Measurements from ENCODE around the gene SLC39A2.
"Not testable (repeated sequence)": the region's sequence is repeated elsewhere in the genome, so short reads cannot be mapped to it uniquely, and the experiment has no call there.

The SLC39A2 gene

DNA sequence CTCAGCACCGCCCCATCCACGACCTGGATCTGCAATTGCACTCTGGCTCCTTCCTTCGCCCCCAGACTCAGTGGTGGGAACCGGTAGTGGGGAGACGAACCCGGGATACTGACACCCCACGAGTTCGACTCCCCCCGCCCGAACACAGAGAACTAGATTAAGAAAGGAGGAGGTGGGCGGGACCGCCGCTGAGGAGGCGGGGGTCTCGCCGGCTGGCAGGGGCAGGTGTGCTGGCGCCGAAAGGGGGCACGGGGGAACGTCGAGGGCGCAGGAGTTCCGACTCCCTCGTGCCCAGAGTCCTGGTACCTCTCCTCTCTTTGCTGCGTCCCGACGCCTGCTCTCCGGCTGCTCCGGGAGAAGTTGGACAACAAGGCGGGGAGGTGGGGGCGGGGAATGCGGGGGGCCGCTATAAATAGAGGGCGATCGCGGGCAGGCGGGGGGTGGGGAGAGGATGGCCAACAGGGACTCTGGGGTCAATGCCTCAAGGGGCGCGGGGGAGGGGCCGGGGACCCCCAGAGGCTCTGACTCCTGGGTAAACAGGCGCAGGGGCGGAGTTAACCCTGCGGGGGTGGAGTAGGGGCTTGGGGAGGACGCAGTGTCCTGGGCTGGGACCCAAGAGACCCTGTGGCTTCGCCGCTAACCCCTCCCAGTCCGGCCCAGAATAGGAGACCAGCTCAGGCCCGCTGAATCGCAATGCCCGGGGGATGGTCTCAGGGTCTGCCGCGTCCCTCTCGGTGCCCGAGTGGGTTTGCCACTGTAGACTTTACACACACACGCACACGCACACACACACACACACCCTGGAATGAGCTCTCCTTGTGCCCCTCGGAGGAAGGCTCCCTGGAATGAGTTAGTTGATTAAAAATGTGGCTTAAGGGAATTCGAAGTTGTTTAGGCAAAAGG, 26.5 kb downstream of the SLC39A2 start:
- DNase-seq (ENCODE audit: low read depth in 1 of 2, low spot score in 1 of 2): no peak

GRCh38 chr14:21026274-21026987, 27.3 kb downstream of the SLC39A2 start:
- no peak for DNase-seq (ENCODE audit: low read depth in 1 of 2, low spot score in 1 of 2)

DNA sequence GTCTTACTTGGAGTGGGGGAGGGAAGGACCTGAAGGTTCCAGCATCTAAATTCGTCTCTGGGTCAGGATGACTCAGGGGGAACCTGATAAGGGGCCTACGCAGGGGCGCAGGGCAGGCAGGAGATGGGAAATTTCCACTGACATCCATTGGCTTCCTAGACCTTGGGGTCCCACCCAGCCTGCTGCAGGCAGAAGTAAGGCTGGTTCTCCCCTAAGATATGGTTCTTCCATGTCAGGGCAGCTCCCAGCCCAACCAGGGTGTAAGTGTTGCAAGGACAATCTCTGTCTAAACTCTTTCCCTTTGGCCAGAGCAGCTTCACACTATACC, 27.9 kb downstream of the SLC39A2 start:
- no peak for DNase-seq (ENCODE audit: low read depth in 1 of 2, low spot score in 1 of 2)

- DNase-seq (ENCODE audit: low read depth in 1 of 2, low spot score in 1 of 2): no peak
These were observed 30.8 kb downstream of the SLC39A2 start, which contains the start of gene TPPP2 for GRCh38 chr14:21029917-21030316. Gene TPPP2 (plus strand): TSS chr14:21030217. CDS start chr14:21030582, 365 bp downstream.

DNA sequence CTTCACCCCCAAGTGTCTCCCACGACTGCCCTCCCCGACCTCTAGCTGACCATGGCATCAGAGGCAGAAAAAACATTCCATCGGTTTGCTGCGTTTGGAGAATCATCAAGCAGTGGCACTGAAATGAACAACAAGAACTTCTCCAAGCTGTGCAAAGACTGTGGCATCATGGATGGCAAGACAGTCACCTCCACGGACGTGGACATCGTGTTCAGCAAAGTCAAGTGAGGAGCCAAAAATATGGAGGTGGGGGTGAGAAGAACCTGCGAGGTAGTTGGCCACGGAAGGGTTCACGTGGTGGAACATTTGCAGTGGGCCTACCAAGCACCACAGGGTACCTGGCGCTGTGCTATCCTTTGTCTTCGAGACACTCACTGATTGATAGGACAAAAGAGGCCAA, 31.4 kb downstream of the SLC39A2 start:
- DNase-seq (ENCODE audit: low read depth in 1 of 2, low spot score in 1 of 2): no peak

GRCh38 chr14:21032326-21033132, 33.4 kb downstream of the SLC39A2 start:
- DNase-seq (ENCODE audit: low read depth in 1 of 2, low spot score in 1 of 2): no peak

DNA sequence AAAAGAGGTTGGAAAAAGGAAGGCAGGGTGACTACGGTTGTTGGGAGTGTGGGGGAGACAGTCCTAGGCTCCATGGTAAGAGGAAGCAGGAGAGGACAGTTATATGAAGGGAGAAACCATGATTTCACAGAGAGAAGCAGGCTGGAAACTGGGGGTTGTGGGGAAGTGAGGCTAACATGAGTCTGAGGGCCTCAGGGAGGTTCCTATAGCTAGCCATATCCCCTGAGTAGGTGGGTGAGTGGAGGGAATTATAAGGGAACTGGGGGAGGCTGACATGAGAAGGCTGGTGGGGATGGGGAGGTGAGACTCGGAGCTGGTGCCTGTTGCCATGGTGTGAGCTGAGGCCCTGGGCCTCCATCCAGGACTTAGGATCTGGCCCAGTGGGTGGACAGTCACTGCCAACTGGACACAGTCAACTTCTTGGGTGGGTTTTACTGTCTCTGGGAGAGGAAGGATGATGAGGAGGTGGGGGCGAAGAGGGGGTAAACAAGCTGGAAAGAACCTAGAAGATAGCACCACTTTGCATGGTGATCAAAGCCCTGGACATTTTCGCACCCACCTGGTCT, 34.1 kb downstream of the SLC39A2 start:
- DNase-seq (ENCODE audit: low read depth in 1 of 2, low spot score in 1 of 2): no peak

DNA sequence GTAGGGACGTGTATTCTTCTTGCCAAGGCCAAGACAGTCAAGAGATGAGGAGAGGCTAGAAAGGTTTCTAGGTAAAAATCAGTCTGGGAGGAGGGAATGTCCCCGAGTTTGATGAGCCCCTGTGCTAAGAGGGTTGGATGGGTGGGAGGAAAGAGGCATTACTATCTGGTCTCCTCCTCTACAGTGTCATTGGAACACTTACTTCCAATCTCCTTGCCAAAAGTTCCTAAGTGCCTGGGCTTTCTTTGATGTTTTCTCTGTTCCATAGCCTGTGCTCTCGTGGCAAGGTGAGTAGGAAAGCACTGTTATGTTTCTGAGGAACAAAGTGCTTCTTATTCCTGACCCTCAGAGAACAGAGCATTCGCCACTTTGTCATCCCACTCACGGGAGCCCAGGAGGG, 35.6 kb downstream of the SLC39A2 start, which contains the start of gene RNASE13:
RNASE13 (minus strand) TSS at position 101 of the 400 bp plus-strand sequence. CDS start 519 bp downstream, outside the sequence.
- DNase-seq (ENCODE audit: low read depth in 1 of 2, low spot score in 1 of 2): no peak

- no peak for DNase-seq (ENCODE audit: low read depth in 1 of 2, low spot score in 1 of 2)
These were observed 37.7 kb downstream of the SLC39A2 start for GRCh38 chr14:21036751-21037150.

DNA sequence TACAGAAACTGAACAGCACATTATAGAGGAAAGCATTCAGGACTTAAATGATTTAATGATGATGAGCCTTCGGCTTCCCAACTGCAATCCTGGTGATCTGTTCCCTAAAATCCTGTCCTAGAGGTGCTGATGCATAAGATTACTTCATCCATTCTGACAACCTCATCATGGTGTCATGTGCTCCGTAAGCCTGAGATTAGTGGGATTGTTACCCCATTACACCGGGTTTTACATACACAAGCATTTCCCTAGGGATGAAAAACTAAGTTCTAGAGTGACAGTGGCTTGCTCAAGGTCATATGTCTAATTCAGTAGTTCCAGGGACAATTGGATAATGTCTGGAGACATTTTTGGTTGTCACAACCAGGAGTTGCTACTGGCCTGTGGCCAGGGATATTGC, 38.1 kb downstream of the SLC39A2 start:
- DNase-seq (ENCODE audit: low read depth in 1 of 2, low spot score in 1 of 2): no peak

DNA sequence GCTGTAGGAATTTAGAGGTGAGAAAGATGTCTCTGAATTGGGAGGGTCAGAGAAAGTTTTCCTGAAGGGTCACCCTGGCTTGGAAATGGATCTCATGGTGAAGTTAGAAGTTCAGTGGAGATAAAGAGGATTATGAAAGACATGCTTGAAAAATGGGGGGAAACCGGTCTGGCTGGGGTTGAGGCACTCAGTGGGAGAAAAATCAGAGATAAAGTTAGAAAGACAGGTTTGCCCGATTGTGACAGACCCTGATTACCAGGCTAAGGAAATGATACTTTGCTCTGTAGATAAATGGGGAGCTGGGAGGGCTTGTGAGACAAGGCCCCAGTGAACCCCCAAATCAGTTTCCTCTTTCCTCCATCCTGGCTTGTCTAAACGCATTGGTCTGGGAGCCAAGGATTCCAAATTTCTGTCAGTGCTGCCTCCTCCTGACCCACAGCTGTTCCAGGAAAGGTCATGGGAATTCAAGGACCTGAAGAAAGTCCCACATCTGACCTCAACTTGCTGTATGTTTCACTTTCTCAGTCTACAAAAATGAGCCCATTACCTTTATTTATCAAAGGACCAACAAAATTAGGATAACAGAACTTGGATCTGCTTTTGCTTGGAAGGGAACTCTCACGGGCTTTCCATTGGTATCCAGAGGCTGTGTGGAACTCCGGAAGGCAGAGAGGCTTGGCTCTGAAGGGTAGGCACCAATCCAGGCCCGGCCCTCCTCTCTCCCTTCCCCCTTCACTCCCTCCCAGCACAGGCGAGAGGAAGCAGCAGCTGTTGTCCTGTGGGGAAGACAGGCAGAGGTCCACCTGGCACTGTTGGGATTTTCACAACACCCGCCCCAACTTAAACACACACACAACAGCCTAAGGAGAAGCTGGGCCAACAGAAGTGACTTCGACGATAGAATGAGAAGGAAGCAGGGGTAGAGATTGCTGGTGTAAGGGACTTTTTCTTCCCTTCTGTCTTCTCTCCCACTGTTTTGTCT, 39.6 kb downstream of the SLC39A2 start:
- DNase-seq (ENCODE audit: low read depth in 1 of 2, low spot score in 1 of 2): no peak

DNA sequence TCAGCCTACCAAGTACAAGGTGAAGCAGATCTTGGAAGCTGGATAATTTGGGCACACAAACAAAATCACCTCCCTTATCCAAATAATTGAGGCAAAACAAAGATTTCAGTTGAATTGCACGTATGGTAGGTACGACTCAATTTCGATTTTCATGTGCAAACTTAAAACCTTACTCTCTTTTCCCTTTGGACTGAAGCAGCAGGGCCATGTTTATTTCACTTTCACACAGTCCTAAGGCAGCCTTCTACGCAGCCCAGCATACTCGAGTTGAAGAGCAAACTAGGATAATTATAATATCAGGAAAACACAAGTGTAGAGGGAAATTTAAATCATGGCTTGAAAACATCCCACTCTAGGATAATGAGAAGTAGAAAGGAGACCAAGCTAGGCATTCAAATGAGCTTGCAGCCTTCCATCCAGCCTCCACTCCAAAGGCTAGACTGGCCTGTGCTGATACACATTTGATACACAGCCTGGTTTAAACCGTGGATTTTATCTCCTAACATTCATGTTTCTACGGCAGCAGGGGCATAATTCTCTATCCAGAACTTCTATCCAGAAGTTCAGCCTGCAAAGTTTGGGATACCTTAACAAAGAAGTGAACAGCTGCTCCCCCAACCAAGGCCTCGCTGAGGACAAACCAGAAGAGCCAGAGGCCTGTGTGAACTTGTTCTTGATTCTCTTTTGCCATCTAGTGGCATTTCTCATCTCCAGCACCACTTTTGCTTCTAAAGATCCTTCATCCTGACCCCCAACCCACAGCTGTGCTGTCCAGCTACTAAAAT, 40.7 kb downstream of the SLC39A2 start:
- DNase-seq (ENCODE audit: low read depth in 1 of 2, low spot score in 1 of 2): no peak

GRCh38 chr14:21040370-21040925, 41.4 kb downstream of the SLC39A2 start:
- no peak for DNase-seq (ENCODE audit: low read depth in 1 of 2, low spot score in 1 of 2)

DNA sequence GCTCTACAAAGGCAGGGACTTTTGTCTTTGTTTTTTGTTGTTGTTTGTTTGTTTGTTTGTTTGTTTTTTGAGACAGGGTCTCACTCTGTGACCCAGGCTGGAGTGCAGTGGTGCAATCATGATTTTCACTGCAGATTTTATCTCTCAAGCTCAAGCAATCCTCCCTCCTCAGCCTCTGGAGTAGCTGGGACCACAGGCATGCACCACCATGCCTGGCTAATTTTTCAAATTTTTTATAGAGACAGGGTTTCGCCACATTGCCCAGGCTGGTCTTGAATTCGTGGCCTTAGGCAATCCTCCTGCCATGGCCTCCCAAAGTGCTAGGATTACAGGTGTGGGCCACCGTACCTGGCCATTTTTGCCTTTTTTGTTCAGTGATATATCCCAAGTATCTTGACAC, 41.8 kb downstream of the SLC39A2 start:
- DNase-seq (ENCODE audit: low read depth in 1 of 2, low spot score in 1 of 2): not testable (repeated sequence)

DNA sequence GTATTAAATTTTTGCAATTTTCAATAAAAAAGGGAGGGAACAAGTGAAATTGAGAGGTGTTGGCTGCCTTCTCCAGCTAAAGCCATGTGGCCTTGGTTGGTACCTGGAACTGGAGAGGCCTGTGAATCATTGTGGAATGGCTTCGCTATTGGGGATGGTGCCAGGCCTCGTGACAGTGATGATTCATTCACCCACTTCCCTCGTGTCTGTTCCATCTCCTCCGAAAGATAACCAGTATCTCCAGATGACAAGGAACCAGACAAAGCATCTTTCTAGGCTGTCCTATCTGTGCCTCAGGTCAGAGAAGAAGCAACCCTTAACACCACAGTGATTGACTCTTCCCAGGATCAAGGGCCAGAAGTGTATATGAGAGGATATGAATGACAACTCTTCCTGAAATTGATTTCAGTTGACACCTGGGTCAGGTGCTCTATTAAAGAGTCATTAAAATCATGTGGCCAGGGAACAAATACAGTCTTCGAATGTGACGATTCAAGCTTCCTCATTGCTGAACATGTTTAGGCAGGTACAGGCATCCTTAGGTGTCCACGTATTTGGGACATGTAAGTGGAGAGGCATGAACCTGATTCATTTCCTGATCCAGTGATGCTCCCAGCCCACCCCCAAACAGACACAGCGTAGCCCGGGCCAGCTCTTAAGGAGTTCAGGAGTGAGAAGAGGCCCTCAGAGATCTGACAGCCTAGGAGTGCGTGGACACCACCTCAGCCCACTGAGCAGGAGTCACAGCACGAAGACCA, 42.8 kb downstream of the SLC39A2 start, which contains the start of gene RNASE7:
RNASE7 (plus strand) TSS at position 687 of the 758 bp plus-strand sequence. CDS start 631 bp downstream, outside the sequence.
- no peak for DNase-seq (ENCODE audit: low read depth in 1 of 2, low spot score in 1 of 2)

- DNase-seq (ENCODE audit: low read depth in 1 of 2, low spot score in 1 of 2): no peak
These were observed 43.8 kb downstream of the SLC39A2 start for GRCh38 chr14:21042918-21043317.

GRCh38 chr14:21043387-21043973, 44.4 kb downstream of the SLC39A2 start:
- DNase-seq (ENCODE audit: low read depth in 1 of 2, low spot score in 1 of 2): no peak

Measured in stimulated activated CD4-positive, alpha-beta T cell treated with anti-CD3 and anti-CD28 coated beads, Interleukin-15, amount 100 ng/mL, for 1 hour (primary cell).